Left forelimb (tissue), 1 donor: ENCODE measurements around the gene CHM.
"Not testable (repeated sequence)": the region's sequence is repeated elsewhere in the genome, so short reads cannot be mapped to it uniquely, and the experiment has no call there.

Experiments used
- DNase-seq: peaks from one replicate; pipeline ENCODE4 v3.0.0-alpha.2; 2018; ENCODE audit warnings: low spot score

CHM gene, protein sequence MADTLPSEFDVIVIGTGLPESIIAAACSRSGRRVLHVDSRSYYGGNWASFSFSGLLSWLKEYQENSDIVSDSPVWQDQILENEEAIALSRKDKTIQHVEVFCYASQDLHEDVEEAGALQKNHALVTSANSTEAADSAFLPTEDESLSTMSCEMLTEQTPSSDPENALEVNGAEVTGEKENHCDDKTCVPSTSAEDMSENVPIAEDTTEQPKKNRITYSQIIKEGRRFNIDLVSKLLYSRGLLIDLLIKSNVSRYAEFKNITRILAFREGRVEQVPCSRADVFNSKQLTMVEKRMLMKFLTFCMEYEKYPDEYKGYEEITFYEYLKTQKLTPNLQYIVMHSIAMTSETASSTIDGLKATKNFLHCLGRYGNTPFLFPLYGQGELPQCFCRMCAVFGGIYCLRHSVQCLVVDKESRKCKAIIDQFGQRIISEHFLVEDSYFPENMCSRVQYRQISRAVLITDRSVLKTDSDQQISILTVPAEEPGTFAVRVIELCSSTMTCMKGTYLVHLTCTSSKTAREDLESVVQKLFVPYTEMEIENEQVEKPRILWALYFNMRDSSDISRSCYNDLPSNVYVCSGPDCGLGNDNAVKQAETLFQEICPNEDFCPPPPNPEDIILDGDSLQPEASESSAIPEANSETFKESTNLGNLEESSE

GRCh38 chrX:86047174-86047935 is at the start of gene CHM:
Gene CHM (minus strand): TSS chrX:86047558. CDS start chrX:86047532, 26 bp downstream.
- peak; percentile 81 for DNase-seq

DNA sequence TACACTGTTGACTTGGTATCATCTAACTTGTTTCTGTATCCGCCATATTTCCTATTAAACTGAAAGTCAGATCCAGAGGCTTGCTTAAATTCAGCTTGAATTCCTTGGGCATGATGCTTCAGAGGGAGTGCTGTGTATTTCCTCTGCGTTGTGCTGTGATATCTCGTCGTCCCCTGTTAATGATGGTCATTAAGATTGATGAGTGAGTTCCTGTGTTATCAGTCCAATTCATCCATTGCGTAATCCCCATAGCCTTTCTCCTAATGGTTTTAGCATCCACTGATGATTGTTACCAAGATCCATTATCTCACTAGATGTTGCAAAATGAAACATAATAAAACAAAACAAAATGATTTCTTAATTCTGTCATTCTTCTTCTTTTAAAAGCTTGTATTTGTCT is 31.3 kb upstream of the CHM start:
- no peak for DNase-seq

DNA sequence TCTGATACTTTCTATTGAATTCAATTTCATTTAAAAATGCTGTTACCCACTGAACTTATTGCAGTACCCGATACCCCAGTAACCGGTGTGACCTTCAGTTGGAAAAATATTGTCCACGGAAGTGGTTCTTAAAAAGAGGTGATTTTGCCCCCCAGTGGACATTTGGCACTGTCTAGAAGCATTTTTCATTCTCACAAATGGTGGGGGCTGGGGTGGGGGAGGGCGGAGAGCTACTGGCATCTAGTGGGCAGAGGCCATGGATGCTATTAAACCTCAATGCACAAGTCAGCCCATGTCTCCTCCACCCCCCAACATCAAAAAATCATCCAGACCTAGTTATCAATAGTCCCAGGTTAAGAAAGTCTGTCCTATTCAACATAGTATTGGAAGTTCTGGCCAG is 19.6 kb upstream of the CHM start:
- no peak for DNase-seq

DNA sequence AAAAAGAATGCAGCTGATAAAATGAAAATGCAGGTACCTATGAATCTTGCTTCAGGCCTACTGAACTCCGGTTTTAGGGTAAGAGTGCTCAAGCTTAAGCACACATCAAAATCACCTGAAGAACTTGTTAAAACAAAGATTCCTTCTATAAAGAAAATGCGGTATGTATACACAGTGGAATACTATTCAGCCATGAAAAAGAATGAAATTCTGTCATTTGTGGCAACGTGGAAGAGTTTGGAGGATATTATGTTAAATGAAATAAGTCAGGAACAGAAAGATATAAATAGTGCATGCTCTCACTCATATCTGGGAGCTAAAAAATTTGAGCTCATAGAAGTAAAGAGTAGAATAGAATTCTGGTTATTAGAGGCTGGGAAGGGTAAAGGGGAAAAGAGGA is 14.0 kb upstream of the CHM start:
- DNase-seq, result no peak

DNA sequence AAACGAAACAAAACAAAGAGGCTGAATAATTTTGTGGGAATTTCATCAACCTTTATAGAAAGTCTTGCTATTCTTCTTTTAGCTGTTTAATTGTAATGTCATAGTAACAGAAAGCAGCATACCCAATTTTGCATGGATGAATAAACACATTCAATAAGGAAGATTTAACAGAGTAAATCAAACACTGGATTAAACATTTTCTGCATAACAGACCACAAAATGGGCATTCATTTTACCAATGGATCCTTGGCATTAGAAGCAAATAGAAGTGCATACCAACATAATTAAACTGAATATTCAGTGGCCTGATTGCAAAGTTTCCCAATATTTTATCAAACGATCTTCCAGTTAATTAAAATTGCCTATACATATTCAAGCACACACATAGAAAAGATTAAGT is 4.4 kb upstream of the CHM start:
- no peak for DNase-seq

- no peak for DNase-seq
Observed at GRCh38 chrX:86047936-86048280, 550 bp upstream of the CHM start.

- no peak for DNase-seq
Observed at GRCh38 chrX:86044216-86044615, 3.1 kb downstream of the CHM start.

- DNase-seq, result no peak
Observed at GRCh38 chrX:86039625-86040568, 7.5 kb downstream of the CHM start.

DNA sequence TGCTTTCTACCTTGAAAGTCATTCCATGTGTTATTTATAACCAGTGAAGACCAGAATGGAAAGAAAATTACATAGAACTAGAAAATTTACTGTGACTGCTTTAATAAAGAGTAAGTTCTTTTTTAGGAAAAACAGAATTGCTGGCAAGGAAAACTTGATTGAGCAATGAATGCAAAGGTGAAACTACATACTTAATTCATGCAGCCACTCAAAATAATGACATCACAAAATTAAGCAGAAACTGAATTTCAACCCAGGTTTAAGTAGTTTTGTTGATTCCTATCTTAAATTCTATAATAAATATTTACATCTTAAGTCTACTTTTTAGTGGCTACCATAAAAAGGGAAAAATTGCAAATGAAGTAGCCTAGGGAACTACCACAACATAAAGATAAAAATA is 14.0 kb downstream of the CHM start:
- DNase-seq, result no peak

DNA sequence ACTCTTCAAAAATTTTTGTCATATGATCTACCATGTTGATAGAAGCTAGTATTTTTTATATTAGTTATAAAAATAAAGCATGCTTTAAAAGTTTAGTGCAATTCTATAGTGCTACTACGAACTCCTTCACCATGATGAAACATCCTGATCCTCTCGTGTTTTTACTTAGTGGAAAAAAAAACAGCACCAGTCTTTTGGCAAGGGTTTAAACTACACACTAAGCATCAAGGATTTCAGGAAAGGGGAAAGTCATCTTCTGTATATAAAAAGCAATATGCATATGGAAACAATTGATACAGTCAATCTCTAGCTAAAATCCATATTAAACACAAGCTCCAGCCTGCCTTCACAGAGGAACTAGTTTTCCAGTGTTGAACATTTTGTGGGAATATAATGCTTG is 18.7 kb downstream of the CHM start:
- no peak for DNase-seq

GRCh38 chrX:86023811-86024210 is 23.5 kb downstream of the CHM start:
- no peak for DNase-seq

DNA sequence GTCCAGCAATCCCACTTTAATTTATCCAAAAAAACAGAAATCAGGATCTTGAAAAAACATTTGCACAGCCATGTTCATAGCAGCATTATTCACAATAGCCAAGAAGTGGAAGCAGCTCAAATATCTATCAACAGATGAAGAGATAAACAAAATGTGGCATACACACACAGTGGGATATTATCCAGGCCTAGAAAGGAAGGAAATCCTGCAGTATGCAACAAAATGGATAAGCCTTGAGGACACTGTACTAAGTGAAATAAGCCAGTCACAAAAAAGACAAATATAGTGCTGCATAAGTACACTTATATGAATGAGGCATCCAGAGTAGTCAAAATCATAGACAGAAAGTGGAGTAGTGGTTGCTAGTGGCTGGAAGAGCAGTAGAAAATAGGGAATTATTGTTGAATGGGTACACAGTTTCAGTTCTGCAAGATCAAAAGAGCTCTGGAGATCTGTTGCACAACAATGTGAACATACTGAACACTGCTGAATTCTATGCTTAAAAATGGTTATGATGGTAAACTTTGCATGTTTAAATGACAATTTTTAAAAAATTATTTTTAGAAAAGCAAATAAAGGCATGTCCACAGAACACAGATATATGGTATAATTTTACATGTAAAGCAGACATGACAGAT is 25.6 kb downstream of the CHM start:
- DNase-seq, result no peak

- DNase-seq, result no peak
Observed at GRCh38 chrX:86016139-86016538, 31.2 kb downstream of the CHM start.

- DNase-seq, result not testable (repeated sequence)
Observed at GRCh38 chrX:86014959-86015358, 32.4 kb downstream of the CHM start.

DNA sequence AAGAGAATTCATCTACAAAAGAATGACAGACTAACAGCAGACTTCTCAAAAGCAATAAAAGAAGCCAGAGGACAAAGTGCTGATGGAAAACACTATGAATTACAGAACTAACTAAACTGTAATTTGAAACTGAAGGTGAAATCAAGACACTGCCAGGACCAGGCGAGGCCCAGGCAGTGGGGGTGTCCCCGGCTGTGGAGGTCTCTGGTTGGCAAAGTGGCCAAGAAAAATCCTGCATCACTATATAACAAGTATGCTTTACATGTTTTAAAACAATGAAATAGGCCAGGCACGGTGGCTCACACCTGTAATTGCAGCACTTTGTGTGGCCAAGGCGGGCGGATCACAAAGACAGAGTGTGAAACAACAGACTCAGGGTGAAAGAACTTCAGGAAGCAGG is 32.9 kb downstream of the CHM start:
- DNase-seq, result no peak

DNA sequence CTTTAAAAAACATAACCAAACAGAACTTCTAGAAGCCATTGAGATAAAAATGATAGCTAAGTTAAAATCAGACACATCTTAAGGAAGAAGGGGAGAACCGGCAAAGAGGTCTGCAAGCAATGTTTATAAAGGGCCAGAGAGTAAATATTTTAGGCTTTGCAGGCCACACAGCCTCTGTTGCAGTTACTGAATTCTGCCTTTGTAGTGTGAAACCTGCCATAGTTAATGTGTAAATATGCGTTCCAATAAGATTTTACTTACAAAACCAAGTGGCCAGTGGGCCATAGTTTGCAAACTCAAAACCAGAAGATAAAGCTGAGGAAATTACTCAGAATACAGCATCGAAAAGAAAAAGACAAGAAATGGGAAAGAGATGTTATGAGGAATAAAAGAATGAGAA is 33.6 kb downstream of the CHM start:
- DNase-seq, result no peak

DNA sequence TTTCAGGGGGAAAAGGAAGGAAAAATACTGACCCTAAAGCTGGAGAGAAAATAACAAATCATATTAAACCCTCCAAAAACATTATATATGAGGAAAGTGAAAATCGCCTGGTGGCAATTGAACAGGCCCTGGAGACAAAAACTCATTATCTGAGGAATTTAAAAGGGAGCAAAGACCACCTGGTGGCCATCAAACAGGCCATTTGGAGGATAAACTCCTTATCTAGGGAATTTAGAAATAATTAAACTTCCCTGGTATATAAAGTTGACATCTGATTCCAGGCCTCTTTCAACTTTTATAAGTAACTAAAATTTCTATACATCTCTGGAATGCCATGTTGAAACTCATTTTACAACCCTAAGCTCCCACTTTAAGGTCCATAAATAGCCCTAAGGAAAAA is 35.2 kb downstream of the CHM start:
- DNase-seq, result no peak

- not testable (repeated sequence) for DNase-seq
Observed at GRCh38 chrX:86009803-86010202, 37.6 kb downstream of the CHM start.

- DNase-seq, result not testable (repeated sequence)
Observed at GRCh38 chrX:86007891-86008290, 39.5 kb downstream of the CHM start.

DNA sequence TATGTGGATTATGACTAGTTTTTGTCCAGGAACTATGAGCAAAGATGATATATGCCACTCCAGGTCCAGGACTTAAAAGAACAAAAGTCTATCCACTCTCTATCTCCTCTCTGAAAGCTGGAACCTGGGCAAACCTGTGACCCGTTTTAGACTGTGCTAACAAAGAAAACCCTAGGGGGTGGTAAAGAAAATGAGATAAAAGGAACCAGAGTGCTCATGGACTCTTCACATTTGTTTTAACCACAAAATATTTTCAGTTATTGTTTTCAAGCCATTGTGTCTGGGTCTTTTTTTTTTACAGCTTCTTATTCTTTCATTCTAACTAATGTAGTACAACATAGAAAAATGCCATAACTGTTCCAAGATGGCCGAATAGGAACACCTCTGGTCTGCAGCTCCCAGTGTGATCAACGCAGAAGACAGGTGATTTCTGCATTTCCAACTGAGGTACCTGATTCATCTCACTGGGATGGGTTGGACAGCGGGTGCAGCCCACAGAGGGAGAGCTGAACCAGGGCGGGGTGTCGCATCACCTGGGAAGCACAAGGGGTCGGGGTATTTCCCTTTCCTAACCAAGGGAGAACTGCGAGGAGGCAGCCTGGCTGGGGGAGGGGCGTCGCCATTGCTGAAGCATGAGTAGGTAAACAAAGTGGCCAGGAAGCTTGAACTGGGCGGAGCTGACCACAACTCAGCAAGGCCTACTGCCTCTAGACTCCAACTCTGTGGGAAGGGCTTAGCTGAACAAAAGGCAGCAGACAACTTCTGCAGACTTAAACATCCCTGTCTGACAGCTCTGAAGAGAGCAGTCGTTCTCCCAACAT is 45.1 kb downstream of the CHM start:
- no peak for DNase-seq

- no peak for DNase-seq
Observed at GRCh38 chrX:85998954-85999353, 48.4 kb downstream of the CHM start.
